ENCODE results near the gene ZNF18.

GRCh38 chr17:11996722-11997146 lies 541 bp downstream of the ZNF18 start:
- TF ChIP-seq, protein P1, sequence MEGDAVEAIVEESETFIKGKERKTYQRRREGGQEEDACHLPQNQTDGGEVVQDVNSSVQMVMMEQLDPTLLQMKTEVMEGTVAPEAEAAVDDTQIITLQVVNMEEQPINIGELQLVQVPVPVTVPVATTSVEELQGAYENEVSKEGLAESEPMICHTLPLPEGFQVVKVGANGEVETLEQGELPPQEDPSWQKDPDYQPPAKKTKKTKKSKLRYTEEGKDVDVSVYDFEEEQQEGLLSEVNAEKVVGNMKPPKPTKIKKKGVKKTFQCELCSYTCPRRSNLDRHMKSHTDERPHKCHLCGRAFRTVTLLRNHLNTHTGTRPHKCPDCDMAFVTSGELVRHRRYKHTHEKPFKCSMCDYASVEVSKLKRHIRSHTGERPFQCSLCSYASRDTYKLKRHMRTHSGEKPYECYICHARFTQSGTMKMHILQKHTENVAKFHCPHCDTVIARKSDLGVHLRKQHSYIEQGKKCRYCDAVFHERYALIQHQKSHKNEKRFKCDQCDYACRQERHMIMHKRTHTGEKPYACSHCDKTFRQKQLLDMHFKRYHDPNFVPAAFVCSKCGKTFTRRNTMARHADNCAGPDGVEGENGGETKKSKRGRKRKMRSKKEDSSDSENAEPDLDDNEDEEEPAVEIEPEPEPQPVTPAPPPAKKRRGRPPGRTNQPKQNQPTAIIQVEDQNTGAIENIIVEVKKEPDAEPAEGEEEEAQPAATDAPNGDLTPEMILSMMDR (IDR thresholded peaks at IDR 0.05), result no peak
- TF ChIP-seq ZFX (IDR thresholded peaks at IDR 0.05; ENCODE audit: borderline replicate concordance), result no peak

All from 22Rv1 (cell line).